ENCODE data around the gene MEF2A. TPM values are rescaled to one million over a fixed set of nuclear protein-coding genes. Genes with fewer than 3 reads are reported as not detected.

MEF2A gene
- total RNA-seq, 1 donor from 2014 or later = 46.3 TPM

DNA sequence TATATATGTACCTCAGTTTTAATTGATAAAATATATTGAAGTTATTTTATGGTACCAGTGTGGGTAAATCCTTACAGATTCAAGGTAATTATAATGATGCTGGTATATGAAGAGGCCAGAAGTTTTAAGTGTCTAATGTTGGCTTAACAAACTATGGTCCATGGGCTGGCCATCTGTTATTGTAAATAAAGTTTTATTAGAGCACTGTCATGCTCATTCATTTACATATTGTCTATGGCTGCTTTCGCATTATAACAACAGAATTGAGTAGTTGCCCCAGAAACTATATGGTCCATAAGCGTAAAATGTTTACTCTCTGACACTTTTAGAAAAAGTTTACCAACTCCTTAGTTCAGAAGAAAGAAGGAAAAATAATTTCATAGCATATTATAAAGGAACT, 67.9 kb downstream of the MEF2A start:
- no peak for FAIRE-seq
- H3K79me2 ChIP-seq (ENCODE audit: insufficient read depth, low read length) = peaks cover 59% of the 10 kb centered on the region

DNA sequence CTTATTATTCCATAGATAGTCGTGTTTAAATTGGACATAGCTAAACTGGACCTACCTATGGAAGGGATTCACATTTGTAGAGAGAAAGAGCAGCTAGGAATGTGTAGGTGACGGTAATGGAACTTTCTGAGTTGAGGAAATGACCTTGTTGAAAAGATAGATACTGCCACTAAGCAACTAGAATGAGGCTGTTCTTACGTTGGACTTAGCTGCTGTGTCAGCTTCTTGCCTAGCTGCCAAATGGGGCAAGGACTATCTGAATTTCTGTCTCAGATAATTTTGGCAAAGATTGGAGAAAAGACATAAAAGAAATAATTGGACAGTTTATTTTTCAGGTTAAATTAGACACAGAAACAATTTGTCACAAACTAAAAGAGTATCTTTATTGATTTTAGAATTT, 68.8 kb downstream of the MEF2A start:
- Histone ChIP-seq H3K27ac (ENCODE audit: low read depth, low read length) (no peak overlapping the region), H2AFZ (ENCODE audit: low read depth, low read length) (no peak overlapping the region), H3K36me3 (ENCODE audit: insufficient read depth, low read length) (no peaks in the 10 kb centered on the region), H3K4me3 (ENCODE audit: insufficient read depth, low read depth, low read length) (no peak overlapping the region), H3K9ac (ENCODE audit: low read length) (no peak overlapping the region), H3K4me1 (ENCODE audit: insufficient read depth, low read length) (no peaks in the 10 kb centered on the region), H4K20me1 (ENCODE audit: insufficient read depth, low read length) (peaks cover 35% of the 10 kb centered on the region), H3K79me2 (ENCODE audit: insufficient read depth, low read length) (peaks cover 60% of the 10 kb centered on the region), H3K4me2 (ENCODE audit: low read length) (no peak overlapping the region), H3K27me3 (ENCODE audit: insufficient read depth, low read length) (no peaks in the 10 kb centered on the region), H3K9me3 (ENCODE audit: insufficient read depth, low read depth, low read length) (no peaks in the 10 kb centered on the region)
- Mint-ChIP-seq H3K27ac (ENCODE audit: unreplicated experiment) (no peak overlapping the region), H3K4me3 (ENCODE audit: unreplicated experiment) (no peak overlapping the region), H3K36me3 (ENCODE audit: low read depth, unreplicated experiment) (peaks cover 24% of the 10 kb centered on the region), H3K4me1 (ENCODE audit: low read depth, unreplicated experiment) (peaks cover 5% of the 10 kb centered on the region), H3K9me3 (ENCODE audit: unreplicated experiment) (peaks cover 4% of the 10 kb centered on the region), H3K27me3 (ENCODE audit: low read depth, unreplicated experiment) (no peaks in the 10 kb centered on the region)
- FAIRE-seq = no peak
- DNase-seq (ENCODE audit: low read depth) = no peak
- TF ChIP-seq, protein P1, sequence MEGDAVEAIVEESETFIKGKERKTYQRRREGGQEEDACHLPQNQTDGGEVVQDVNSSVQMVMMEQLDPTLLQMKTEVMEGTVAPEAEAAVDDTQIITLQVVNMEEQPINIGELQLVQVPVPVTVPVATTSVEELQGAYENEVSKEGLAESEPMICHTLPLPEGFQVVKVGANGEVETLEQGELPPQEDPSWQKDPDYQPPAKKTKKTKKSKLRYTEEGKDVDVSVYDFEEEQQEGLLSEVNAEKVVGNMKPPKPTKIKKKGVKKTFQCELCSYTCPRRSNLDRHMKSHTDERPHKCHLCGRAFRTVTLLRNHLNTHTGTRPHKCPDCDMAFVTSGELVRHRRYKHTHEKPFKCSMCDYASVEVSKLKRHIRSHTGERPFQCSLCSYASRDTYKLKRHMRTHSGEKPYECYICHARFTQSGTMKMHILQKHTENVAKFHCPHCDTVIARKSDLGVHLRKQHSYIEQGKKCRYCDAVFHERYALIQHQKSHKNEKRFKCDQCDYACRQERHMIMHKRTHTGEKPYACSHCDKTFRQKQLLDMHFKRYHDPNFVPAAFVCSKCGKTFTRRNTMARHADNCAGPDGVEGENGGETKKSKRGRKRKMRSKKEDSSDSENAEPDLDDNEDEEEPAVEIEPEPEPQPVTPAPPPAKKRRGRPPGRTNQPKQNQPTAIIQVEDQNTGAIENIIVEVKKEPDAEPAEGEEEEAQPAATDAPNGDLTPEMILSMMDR (IDR thresholded peaks at IDR 0.05; ENCODE audit: insufficient read depth, low read depth, low read length) = no peak
- TF ChIP-seq EZH2 (IDR thresholded peaks at IDR 0.05; ENCODE audit: insufficient read depth, low read length) = no peak

More for the DNA sequence above, 67.9 kb downstream of the MEF2A start:
- H3K27me3 ChIP-seq (ENCODE audit: insufficient read depth, low read length) = no peaks in the 10 kb centered on the region
- H3K36me3 Mint-ChIP-seq (ENCODE audit: low read depth, unreplicated experiment) = peaks cover 24% of the 10 kb centered on the region
- no peak overlapping the region for H3K4me3 Mint-ChIP-seq (ENCODE audit: unreplicated experiment)
- no peaks in the 10 kb centered on the region for H3K9me3 ChIP-seq (ENCODE audit: insufficient read depth, low read depth, low read length)
- no peak overlapping the region for H2AFZ ChIP-seq (ENCODE audit: low read depth, low read length)
- no peak for DNase-seq (ENCODE audit: low read depth)
- H3K27ac ChIP-seq (ENCODE audit: low read depth, low read length) = no peak overlapping the region
- peaks cover 38% of the 10 kb centered on the region for H4K20me1 ChIP-seq (ENCODE audit: insufficient read depth, low read length)
- no peak overlapping the region for H3K4me2 ChIP-seq (ENCODE audit: low read length)
- no peak overlapping the region for H3K4me3 ChIP-seq (ENCODE audit: insufficient read depth, low read depth, low read length)
- no peak overlapping the region for H3K9ac ChIP-seq (ENCODE audit: low read length)
- no peak overlapping the region for H3K27ac Mint-ChIP-seq (ENCODE audit: unreplicated experiment)
- H3K9me3 Mint-ChIP-seq (ENCODE audit: unreplicated experiment) = peaks cover 4% of the 10 kb centered on the region
- H3K27me3 Mint-ChIP-seq (ENCODE audit: low read depth, unreplicated experiment) = no peaks in the 10 kb centered on the region
- no peaks in the 10 kb centered on the region for H3K36me3 ChIP-seq (ENCODE audit: insufficient read depth, low read length)
- no peak for TF ChIP-seq EZH2 (IDR thresholded peaks at IDR 0.05; ENCODE audit: insufficient read depth, low read length)
- TF ChIP-seq, protein P1 (IDR thresholded peaks at IDR 0.05; ENCODE audit: insufficient read depth, low read depth, low read length) = no peak
- no peaks in the 10 kb centered on the region for H3K4me1 ChIP-seq (ENCODE audit: insufficient read depth, low read length)
- H3K4me1 Mint-ChIP-seq (ENCODE audit: low read depth, unreplicated experiment) = peaks cover 9% of the 10 kb centered on the region

DNA sequence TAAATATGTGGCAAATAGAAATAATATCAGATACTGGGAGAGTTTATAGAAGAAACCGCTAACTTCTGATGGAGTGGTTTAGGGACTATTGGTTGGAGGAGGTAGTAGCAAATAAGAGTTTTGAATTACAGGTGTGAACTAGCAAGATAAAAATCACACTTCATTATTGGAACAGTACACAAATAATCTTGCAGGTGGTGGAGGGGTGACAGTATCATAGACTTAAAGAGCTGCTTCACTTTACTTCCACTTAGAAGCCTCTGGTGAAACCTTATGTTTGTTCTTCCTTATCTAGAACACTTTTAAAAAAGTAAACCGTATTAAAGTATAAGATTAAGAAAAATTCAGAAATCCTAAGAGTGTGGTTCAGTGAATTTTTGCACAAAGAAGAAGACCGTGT, 69.4 kb downstream of the MEF2A start:
- Mint-ChIP-seq H3K27me3 (ENCODE audit: low read depth, unreplicated experiment) (no peaks in the 10 kb centered on the region), H3K4me1 (ENCODE audit: low read depth, unreplicated experiment) (peaks cover 5% of the 10 kb centered on the region), H3K9me3 (ENCODE audit: unreplicated experiment) (peaks cover 4% of the 10 kb centered on the region), H3K36me3 (ENCODE audit: low read depth, unreplicated experiment) (peaks cover 22% of the 10 kb centered on the region), H3K4me3 (ENCODE audit: unreplicated experiment) (no peak overlapping the region), H3K27ac (ENCODE audit: unreplicated experiment) (no peak overlapping the region)
- Histone ChIP-seq H3K27me3 (ENCODE audit: insufficient read depth, low read length) (no peaks in the 10 kb centered on the region), H3K79me2 (ENCODE audit: insufficient read depth, low read length) (peaks cover 60% of the 10 kb centered on the region), H3K4me3 (ENCODE audit: insufficient read depth, low read depth, low read length) (no peak overlapping the region), H3K9ac (ENCODE audit: low read length) (no peak overlapping the region), H2AFZ (ENCODE audit: low read depth, low read length) (no peak overlapping the region), H3K4me1 (ENCODE audit: insufficient read depth, low read length) (no peaks in the 10 kb centered on the region), H3K36me3 (ENCODE audit: insufficient read depth, low read length) (no peaks in the 10 kb centered on the region), H4K20me1 (ENCODE audit: insufficient read depth, low read length) (peaks cover 36% of the 10 kb centered on the region), H3K9me3 (ENCODE audit: insufficient read depth, low read depth, low read length) (no peaks in the 10 kb centered on the region), H3K4me2 (ENCODE audit: low read length) (no peak overlapping the region), H3K27ac (ENCODE audit: low read depth, low read length) (no peak overlapping the region)
- DNase-seq (ENCODE audit: low read depth) (no peak), FAIRE-seq (no peak)
- no peak for TF ChIP-seq EZH2 (IDR thresholded peaks at IDR 0.05; ENCODE audit: insufficient read depth, low read length)
- TF ChIP-seq, protein P1 (IDR thresholded peaks at IDR 0.05; ENCODE audit: insufficient read depth, low read depth, low read length) = no peak
